Measurements from ENCODE around the gene TMEM140. TPM values are rescaled to one million over a fixed set of nuclear protein-coding genes. Genes with fewer than 3 reads are reported as not detected.
"Not testable (repeated sequence)": the region's sequence is repeated elsewhere in the genome, so short reads cannot be mapped to it uniquely, and the experiment has no call there.

TMEM140 gene
- total RNA-seq, 1 donor from 2014 or later, result 4.8 TPM

GRCh38 chr7:135207406-135208101 lies 59.7 kb downstream of the TMEM140 start:
- peaks cover 43% of the 10 kb centered on the region for H3K4me1 Mint-ChIP-seq (ENCODE audit: low read depth)
- no peaks in the 10 kb centered on the region for H3K27me3 Mint-ChIP-seq (ENCODE audit: low read depth)
- H3K36me3 Mint-ChIP-seq (ENCODE audit: low read depth), result peaks cover 21% of the 10 kb centered on the region
- H3K27ac Mint-ChIP-seq, result peak overlapping the region; percentile 15
- no peak for DNase-seq (ENCODE audit: low spot score)
- H3K9me3 Mint-ChIP-seq, result no peaks in the 10 kb centered on the region
- intact Hi-C loops (cut with micrococcal nuclease), result no loop called here
- no peak overlapping the region for H3K4me3 Mint-ChIP-seq (ENCODE audit: low read depth)

- peaks cover 21% of the 10 kb centered on the region for H3K36me3 Mint-ChIP-seq (ENCODE audit: low read depth)
- H3K4me3 Mint-ChIP-seq (ENCODE audit: low read depth), result no peak overlapping the region
- no peaks in the 10 kb centered on the region for H3K9me3 Mint-ChIP-seq
- H3K27ac Mint-ChIP-seq, result no peak overlapping the region
- intact Hi-C loops (cut with micrococcal nuclease), result no loop called here
- DNase-seq (ENCODE audit: low spot score), result no peak
- no peaks in the 10 kb centered on the region for H3K27me3 Mint-ChIP-seq (ENCODE audit: low read depth)
- peaks cover 41% of the 10 kb centered on the region for H3K4me1 Mint-ChIP-seq (ENCODE audit: low read depth)
Observed at GRCh38 chr7:135208102-135208793, 60.4 kb downstream of the TMEM140 start.

- Mint-ChIP-seq H3K4me3 (ENCODE audit: low read depth) (peak overlapping the region; percentile 10), H3K9me3 (no peaks in the 10 kb centered on the region), H3K36me3 (ENCODE audit: low read depth) (peaks cover 11% of the 10 kb centered on the region), H3K4me1 (ENCODE audit: low read depth) (peaks cover 34% of the 10 kb centered on the region), H3K27ac (no peak overlapping the region), H3K27me3 (ENCODE audit: low read depth) (no peaks in the 10 kb centered on the region)
- intact Hi-C loops (cut with micrococcal nuclease), result no loop called here
- no peak for DNase-seq (ENCODE audit: low spot score)
Observed at GRCh38 chr7:135209225-135209834, 61.5 kb downstream of the TMEM140 start.

- Mint-ChIP-seq H3K9me3 (no peaks in the 10 kb centered on the region), H3K4me3 (ENCODE audit: low read depth) (peak overlapping the region; percentile 95), H3K4me1 (ENCODE audit: low read depth) (peaks cover 34% of the 10 kb centered on the region), H3K36me3 (ENCODE audit: low read depth) (peaks cover 7% of the 10 kb centered on the region), H3K27ac (peak overlapping the region; percentile 96), H3K27me3 (ENCODE audit: low read depth) (no peaks in the 10 kb centered on the region)
- DNase-seq (ENCODE audit: low spot score), result peak; percentile 14
- intact Hi-C loops (cut with micrococcal nuclease), result loop anchor here (1.0 to 5.0 kb wide), 5 partner anchors 40 to 766 kb away; partner anchors contain the start of genes AGBL3, CNOT4, CYREN and MTPN
Observed at GRCh38 chr7:135210888-135211178, 63.0 kb downstream of the TMEM140 start.

GRCh38 chr7:135211179-135211945 lies 63.5 kb downstream of the TMEM140 start, which contains the start of gene WDR91:
Gene WDR91, minus strand, starts transcription at chr7:135211526. Its CDS starts 24 bp downstream, at chr7:135211502.
- peaks cover 5% of the 10 kb centered on the region for H3K36me3 Mint-ChIP-seq (ENCODE audit: low read depth)
- no peaks in the 10 kb centered on the region for H3K9me3 Mint-ChIP-seq
- H3K4me1 Mint-ChIP-seq (ENCODE audit: low read depth), result peaks cover 32% of the 10 kb centered on the region
- no peaks in the 10 kb centered on the region for H3K27me3 Mint-ChIP-seq (ENCODE audit: low read depth)
- intact Hi-C loops (cut with micrococcal nuclease), result loop anchor here (1.0 to 5.0 kb wide), 5 partner anchors 41 to 766 kb away; partner anchors contain the start of genes AGBL3, CNOT4, CYREN and MTPN
- peak within 1 kb of the TSS; percentile 96 for H3K27ac Mint-ChIP-seq
- peak within 1 kb of the TSS; percentile 95 for H3K4me3 Mint-ChIP-seq (ENCODE audit: low read depth)
- peak; percentile 86 for DNase-seq (ENCODE audit: low spot score)

- not testable (repeated sequence) for H3K27me3 Mint-ChIP-seq (ENCODE audit: low read depth); H3K36me3 Mint-ChIP-seq (ENCODE audit: low read depth); H3K9me3 Mint-ChIP-seq; DNase-seq (ENCODE audit: low spot score)
- peak overlapping the region; percentile 95 for H3K4me3 Mint-ChIP-seq (ENCODE audit: low read depth)
- peaks cover 28% of the 10 kb centered on the region for H3K4me1 Mint-ChIP-seq (ENCODE audit: low read depth)
- H3K27ac Mint-ChIP-seq, result peak overlapping the region; percentile 76
- intact Hi-C loops (cut with micrococcal nuclease), result loop anchor here (1.0 to 5.0 kb wide), 5 partner anchors 41 to 765 kb away; partner anchors contain the start of genes AGBL3, CNOT4, CYREN and MTPN
Observed at GRCh38 chr7:135211946-135212685, 64.2 kb downstream of the TMEM140 start.

GRCh38 chr7:135213831-135214230 lies 66.0 kb downstream of the TMEM140 start:
- Mint-ChIP-seq H3K27me3 (ENCODE audit: low read depth) (peaks cover 2% of the 10 kb centered on the region), H3K4me1 (ENCODE audit: low read depth) (peaks cover 16% of the 10 kb centered on the region), H3K36me3 (ENCODE audit: low read depth) (no peaks in the 10 kb centered on the region), H3K27ac (no peak overlapping the region), H3K4me3 (ENCODE audit: low read depth) (no peak overlapping the region), H3K9me3 (no peaks in the 10 kb centered on the region)
- intact Hi-C loops (cut with micrococcal nuclease), result loop anchor here (5.0 kb wide), 2 partner anchors 227 to 763 kb away; partner anchors contain the start of genes AGBL3 and MTPN
- no peak for DNase-seq (ENCODE audit: low spot score)

GRCh38 chr7:135215180-135215579 lies 67.3 kb downstream of the TMEM140 start:
- H3K4me3 Mint-ChIP-seq (ENCODE audit: low read depth), result no peak overlapping the region
- peaks cover 6% of the 10 kb centered on the region for H3K27me3 Mint-ChIP-seq (ENCODE audit: low read depth)
- H3K27ac Mint-ChIP-seq, result no peak overlapping the region
- intact Hi-C loops (cut with micrococcal nuclease), result no loop called here
- peaks cover 10% of the 10 kb centered on the region for H3K4me1 Mint-ChIP-seq (ENCODE audit: low read depth)
- H3K9me3 Mint-ChIP-seq, result no peaks in the 10 kb centered on the region
- no peaks in the 10 kb centered on the region for H3K36me3 Mint-ChIP-seq (ENCODE audit: low read depth)
- no peak for DNase-seq (ENCODE audit: low spot score)

- H3K4me3 Mint-ChIP-seq (ENCODE audit: low read depth), result no peak overlapping the region
- no peak overlapping the region for H3K27ac Mint-ChIP-seq
- H3K27me3 Mint-ChIP-seq (ENCODE audit: low read depth), result peaks cover 6% of the 10 kb centered on the region
- intact Hi-C loops (cut with micrococcal nuclease), result no loop called here
- no peak for DNase-seq (ENCODE audit: low spot score)
- H3K36me3 Mint-ChIP-seq (ENCODE audit: low read depth), result no peaks in the 10 kb centered on the region
- peaks cover 6% of the 10 kb centered on the region for H3K4me1 Mint-ChIP-seq (ENCODE audit: low read depth)
- H3K9me3 Mint-ChIP-seq, result peaks cover 4% of the 10 kb centered on the region
Observed at GRCh38 chr7:135215698-135216097, 67.8 kb downstream of the TMEM140 start.

Other genes starting within 250 kb of the TMEM140 start
- gene AGBL3, start 161.6 kb upstream of the TMEM140 start, total RNA-seq, result 1.6 and 3.9 TPM in 2 replicates
- gene CYREN, start 22.6 kb downstream of the TMEM140 start, total RNA-seq, result 50.1 and 52.9 TPM in 2 replicates
- 19.2 and 22.6 TPM in 2 replicates for gene WDR91, start 63.5 kb downstream of the TMEM140 start, total RNA-seq
- gene STRA8, start 85.8 kb downstream of the TMEM140 start, total RNA-seq, result not detected in 2 replicates

Measured in activated T-helper 2 cell treated with anti-CD3 and anti-CD28 coated beads, Interferon-gamma antibody, Interleukin-2, Interleukin-4, amounts not matched to agents 10 μg/mL and 5 μg/mL and 100 μg/mL, durations not matched to agents 14 hours and 24 hours and 36 hours (primary cell).